22Rv1 (cell line): ENCODE data around the gene VIPR2.

ENCODE experiments used
- H3K27ac ChIP-seq: fragments of 450-650 bp; 2 replicates; pipeline ENCODE4 v1.5.1; 2017
- ZFX ChIP-seq: fragments of 450-650 bp; IDR thresholded peaks from 2 replicates; pipeline ENCODE4 v1.6.1; 2017; ENCODE audit warnings: antibody characterized with exemption, borderline replicate concordance
- TF ChIP-seq, protein P1 (sequence below): fragments of 450-650 bp; IDR thresholded peaks from 2 replicates; pipeline ENCODE4 v1.5.1; 2017; ENCODE audit warnings: mild to moderate bottlenecking

Gene VIPR2

DNA sequence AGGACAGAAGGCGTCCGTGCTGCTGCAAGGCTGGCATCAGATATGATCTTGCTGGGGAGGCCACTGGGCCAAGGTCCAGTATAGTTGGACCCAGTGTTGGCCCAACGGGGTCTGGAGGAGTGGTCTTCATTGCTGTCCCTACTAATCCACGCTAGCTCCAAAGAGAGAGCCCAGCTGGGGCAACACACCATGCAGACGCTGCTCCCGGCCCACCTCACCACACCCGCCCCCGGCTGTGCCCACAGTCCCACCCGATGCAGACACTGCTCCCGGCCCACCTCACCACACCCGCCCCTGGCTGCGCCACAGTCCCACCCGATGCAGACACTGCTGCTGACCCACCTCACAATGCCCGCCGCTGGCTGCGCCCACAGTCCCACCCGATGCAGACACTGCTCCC lies 121.5 kb downstream of the VIPR2 start:
- no peak for TF ChIP-seq ZFX
- TF ChIP-seq, protein P1, sequence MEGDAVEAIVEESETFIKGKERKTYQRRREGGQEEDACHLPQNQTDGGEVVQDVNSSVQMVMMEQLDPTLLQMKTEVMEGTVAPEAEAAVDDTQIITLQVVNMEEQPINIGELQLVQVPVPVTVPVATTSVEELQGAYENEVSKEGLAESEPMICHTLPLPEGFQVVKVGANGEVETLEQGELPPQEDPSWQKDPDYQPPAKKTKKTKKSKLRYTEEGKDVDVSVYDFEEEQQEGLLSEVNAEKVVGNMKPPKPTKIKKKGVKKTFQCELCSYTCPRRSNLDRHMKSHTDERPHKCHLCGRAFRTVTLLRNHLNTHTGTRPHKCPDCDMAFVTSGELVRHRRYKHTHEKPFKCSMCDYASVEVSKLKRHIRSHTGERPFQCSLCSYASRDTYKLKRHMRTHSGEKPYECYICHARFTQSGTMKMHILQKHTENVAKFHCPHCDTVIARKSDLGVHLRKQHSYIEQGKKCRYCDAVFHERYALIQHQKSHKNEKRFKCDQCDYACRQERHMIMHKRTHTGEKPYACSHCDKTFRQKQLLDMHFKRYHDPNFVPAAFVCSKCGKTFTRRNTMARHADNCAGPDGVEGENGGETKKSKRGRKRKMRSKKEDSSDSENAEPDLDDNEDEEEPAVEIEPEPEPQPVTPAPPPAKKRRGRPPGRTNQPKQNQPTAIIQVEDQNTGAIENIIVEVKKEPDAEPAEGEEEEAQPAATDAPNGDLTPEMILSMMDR, result no peak
- H3K27ac ChIP-seq, result no peak overlapping the region

DNA sequence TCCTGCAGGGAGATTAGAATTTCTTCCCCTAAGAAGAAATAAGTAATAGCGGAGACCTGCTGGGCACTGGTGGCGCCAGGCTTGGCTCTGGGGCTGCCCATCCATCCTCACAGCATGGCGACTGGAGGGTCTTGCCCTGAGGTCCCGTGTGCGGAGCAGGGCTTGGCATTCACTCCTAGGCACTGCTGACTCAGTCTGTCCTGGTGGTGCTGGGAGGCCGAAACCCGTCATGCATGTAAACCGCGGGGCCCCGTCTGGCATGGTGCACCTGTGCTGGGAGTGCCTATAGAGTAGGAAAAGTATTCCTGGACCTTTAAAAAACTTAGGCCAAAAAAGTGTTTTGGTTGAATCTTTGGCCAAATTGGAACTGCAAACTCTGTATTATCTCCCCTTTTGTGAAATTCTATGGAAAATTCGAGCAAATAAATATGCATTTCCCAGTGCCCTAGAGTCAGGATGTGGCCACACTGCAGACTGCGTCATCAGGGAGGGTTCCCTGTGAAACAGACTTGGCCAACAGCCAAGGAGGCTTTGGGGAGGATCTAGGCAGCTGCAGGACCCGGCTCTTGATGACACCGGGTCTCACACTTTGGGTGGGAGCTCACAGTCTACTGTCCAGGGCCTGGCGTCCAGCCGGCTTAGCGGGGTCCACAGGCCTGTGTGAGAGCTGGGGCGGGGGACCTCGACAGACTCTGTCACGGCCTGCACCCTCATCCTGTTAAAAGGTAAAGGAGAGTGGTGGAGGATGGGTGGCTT lies 122.3 kb downstream of the VIPR2 start:
- no peak for TF ChIP-seq ZFX
- TF ChIP-seq, protein P1, result no peak
- H3K27ac ChIP-seq, result no peak overlapping the region

DNA sequence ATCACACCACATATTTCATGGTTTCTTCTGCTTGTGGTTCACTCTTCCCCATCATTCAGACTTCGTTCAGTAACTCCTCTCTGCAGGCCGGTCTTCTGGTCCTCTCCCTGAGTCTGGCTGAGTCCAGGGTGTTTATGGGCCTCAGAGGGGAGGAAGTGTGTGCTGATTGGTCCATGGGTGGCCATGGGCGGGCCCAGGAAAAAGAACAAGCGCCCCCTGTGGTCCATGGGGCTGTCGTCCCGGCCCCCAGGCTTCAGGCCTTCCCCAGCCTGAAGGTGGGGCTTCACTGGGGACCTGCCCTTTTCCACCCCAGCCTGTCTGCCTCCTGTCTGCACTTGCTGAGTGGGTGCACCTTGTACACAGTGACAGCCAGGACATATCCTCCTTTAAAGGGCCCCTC lies 123.7 kb downstream of the VIPR2 start:
- H3K27ac ChIP-seq, result no peak overlapping the region
- TF ChIP-seq, protein P1, result no peak
- TF ChIP-seq ZFX, result no peak

DNA sequence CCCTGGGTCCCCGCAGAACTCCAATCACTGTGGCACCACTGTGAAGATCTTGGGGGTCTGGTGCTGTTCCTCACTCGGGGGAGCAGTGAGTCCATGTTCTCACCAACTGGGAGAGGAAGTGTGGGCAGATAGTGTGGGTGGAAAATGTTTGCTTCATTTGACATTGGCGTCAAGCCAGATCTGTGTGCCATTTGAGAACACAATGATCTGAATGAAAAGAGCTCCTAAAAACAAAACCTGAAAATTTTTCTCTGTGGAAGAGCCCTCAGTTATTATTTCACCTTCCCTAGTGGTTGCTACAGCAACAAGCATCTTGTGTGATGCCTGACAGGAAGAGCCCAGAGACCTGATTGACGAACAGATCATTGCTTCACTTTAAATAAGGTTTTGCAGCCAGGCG lies 125.6 kb downstream of the VIPR2 start:
- no peak overlapping the region for H3K27ac ChIP-seq
- TF ChIP-seq, protein P1, result no peak
- TF ChIP-seq ZFX, result no peak

DNA sequence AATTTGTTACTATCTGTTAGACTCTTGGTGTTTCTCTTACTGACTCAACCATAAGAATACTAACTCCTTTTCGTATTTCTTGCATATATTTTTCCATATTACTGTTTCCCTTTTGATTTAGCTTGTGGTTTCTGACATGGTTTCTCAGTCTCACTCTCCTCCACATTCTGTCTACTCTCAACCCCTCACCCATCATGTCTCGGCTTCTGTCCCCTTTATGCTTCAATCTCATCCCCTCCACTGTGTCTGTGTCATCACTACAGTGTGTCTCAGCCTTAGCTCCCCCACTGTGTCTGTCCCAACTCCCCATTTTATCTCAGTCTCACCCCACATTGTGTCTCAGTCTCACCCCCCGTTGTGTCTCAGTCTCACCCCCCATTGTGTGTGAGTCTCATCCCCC lies 126.9 kb downstream of the VIPR2 start:
- H3K27ac ChIP-seq, result no peak overlapping the region
- TF ChIP-seq ZFX, result no peak
- TF ChIP-seq, protein P1, result no peak

DNA sequence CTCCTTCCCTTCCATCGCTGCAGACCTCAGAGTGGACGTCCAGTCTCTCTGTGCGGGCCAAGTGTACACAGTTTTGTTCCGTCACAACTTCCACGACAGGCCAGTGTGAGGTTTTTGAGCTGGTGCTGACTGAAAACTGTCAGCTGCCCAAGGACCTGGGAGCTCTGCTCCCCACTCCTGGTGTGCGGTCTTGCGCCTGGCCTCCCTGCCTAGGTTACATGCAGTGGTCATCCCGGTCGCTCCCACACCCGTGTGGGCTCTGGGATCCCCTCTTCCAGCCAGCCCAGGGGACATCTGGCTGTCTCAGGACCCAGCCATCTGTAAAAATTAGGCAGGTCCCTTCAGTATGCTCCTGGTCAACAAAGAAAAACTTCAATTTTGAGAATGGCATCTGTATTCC lies 127.5 kb downstream of the VIPR2 start:
- TF ChIP-seq ZFX, result no peak
- TF ChIP-seq, protein P1, result no peak
- H3K27ac ChIP-seq, result no peak overlapping the region

DNA sequence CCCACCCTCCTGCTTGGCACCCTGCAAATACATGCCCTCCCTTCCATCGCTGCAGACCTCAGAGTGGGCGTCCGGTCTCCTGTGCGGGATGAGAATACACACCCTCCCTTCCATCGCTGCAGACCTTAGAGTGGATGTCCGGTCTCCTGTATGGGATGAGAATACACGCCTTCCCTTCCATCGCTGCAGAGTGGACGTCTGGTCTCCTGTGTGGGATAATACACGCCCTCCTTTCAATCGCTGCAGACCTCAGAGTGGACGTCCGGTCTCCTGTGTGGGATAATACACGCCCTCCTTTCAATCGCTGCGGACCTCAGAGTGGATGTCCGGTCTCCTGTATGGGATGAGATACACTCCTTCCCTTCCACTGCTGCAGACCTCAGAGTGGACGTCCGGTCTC lies 128.1 kb downstream of the VIPR2 start:
- TF ChIP-seq, protein P1, result no peak
- no peak for TF ChIP-seq ZFX
- H3K27ac ChIP-seq, result no peak overlapping the region
